IMR-90 (cell line): ENCODE measurements around the gene LRRC31. TPM values are rescaled to one million over a fixed set of nuclear protein-coding genes. Genes with fewer than 3 reads are reported as not detected.

ENCODE experiments used
- ATAC-seq: fragments of 200-7000 bp; cut with Tn5 transposase; 2 replicates; pipeline ENCODE4 v1.9.1; 2020; ENCODE audit warnings: low read depth, mild to moderate bottlenecking, moderate library complexity
- BruUV-seq: library from RNA; stranded (reverse); fragments of 400-500 nt; replicated peaks from 2 replicates; lab custom pipeline; 2021; lab: Mats Ljungman, UMichigan
- CTCF ChIA-PET: fragments of 300-600 bp; formaldehyde crosslinking; extraction: SDS; loops from one replicate; lab custom pipeline; 2021; ENCODE audit warnings: antibody characterized with exemption; lab: Yijun Ruan, JAX
- POLR2A ChIA-PET: fragments of 300-600 bp; sonication (Branson Sonifier 250); formaldehyde crosslinking; loops from one replicate; lab custom pipeline; 2022; ENCODE audit warnings: antibody characterized with exemption; ENCODE audit not compliant: unreplicated experiment; lab: Charles Lee
- DNase-seq: peaks from one replicate; pipeline ENCODE4 v3.0.0; 2013
- H2AFZ ChIP-seq: replicated peaks from 2 replicates; pipeline ENCODE3; 2013; ENCODE audit warnings: low read length, mild to moderate bottlenecking; ENCODE audit not compliant: poor library complexity
- H2AK5ac ChIP-seq: 2 replicates; pipeline ENCODE4 v1.6.1; 2013; ENCODE audit warnings: low read depth, low read length, inconsistent platforms
- H2AK9ac ChIP-seq: replicated peaks from 2 replicates; pipeline ENCODE3; 2013; ENCODE audit warnings: mild to moderate bottlenecking, low read depth, low read length, moderate library complexity; ENCODE audit not compliant: poor library complexity
- H2BK120ac ChIP-seq: 2 replicates; pipeline ENCODE4 v1.6.1; 2013; ENCODE audit warnings: low read depth, low read length, inconsistent platforms
- H2BK15ac ChIP-seq: 3 replicates; pipeline ENCODE4 v1.6.1; 2013; ENCODE audit warnings: low read depth, low read length, inconsistent platforms
- H2BK20ac ChIP-seq: 2 replicates; pipeline ENCODE4 v1.6.1; 2013; ENCODE audit warnings: low read depth, mild to moderate bottlenecking, inconsistent platforms, low read length, moderate library complexity
- H2BK5ac ChIP-seq: 2 replicates; pipeline ENCODE4 v1.6.1; 2013; ENCODE audit warnings: mild to moderate bottlenecking, low read depth, low read length, inconsistent platforms; ENCODE audit not compliant: poor library complexity, severe bottlenecking
- H3K14ac ChIP-seq: replicated peaks from 2 replicates; pipeline ENCODE4 v1.6.1; 2013; ENCODE audit warnings: low read depth, low read length, inconsistent platforms
- H3K18ac ChIP-seq: 2 replicates; pipeline ENCODE4 v1.6.1; 2013; ENCODE audit warnings: low read depth, low read length, control low read depth
- H3K23ac ChIP-seq: 2 replicates; pipeline ENCODE4 v1.6.1; 2013; ENCODE audit warnings: low read depth, low read length, inconsistent platforms
- H3K27ac ChIP-seq: 2 replicates; pipeline ENCODE4 v1.5.1; 2013; ENCODE audit warnings: mild to moderate bottlenecking, control low read depth, low read length; ENCODE audit not compliant: insufficient read depth
- H3K27me3 ChIP-seq: 2 replicates; pipeline ENCODE4 v1.6.1; 2013; ENCODE audit warnings: low read length; ENCODE audit not compliant: control insufficient read depth, insufficient read depth
- H3K36me3 ChIP-seq: 2 replicates; pipeline ENCODE4 v1.6.1; 2013; ENCODE audit warnings: low read length, mixed read lengths; ENCODE audit not compliant: control insufficient read depth, insufficient read depth
- H3K4ac ChIP-seq: 2 replicates; pipeline ENCODE4 v1.6.1; 2013; ENCODE audit warnings: low read depth, low read length, inconsistent platforms
- H3K4me1 ChIP-seq: 2 replicates; pipeline ENCODE4 v1.6.1; 2013; ENCODE audit warnings: low read length, mixed read lengths; ENCODE audit not compliant: control insufficient read depth, insufficient read depth
- H3K4me2 ChIP-seq: 2 replicates; pipeline ENCODE4 v1.6.1; 2013; ENCODE audit warnings: low read depth, mild to moderate bottlenecking, control low read depth, low read length, moderate library complexity
- H3K4me3 ChIP-seq: 2 replicates; pipeline ENCODE4 v1.5.1; 2013; ENCODE audit warnings: low read depth, mild to moderate bottlenecking, control low read depth, low read length, moderate library complexity; ENCODE audit not compliant: insufficient read depth
- H3K56ac ChIP-seq: 2 replicates; pipeline ENCODE4 v1.6.1; 2013; ENCODE audit warnings: low read length, inconsistent platforms; ENCODE audit not compliant: insufficient read depth; ENCODE audit errors: extremely low read depth
- H3K79me1 ChIP-seq, 2 experiments: 2 replicates each; pipeline ENCODE4 v1.6.1; 2013; ENCODE audit warnings: low read length in 2 of 2, inconsistent platforms in 1 of 2, low read depth in 1 of 2
- H3K9ac ChIP-seq: 2 replicates; pipeline ENCODE4 v1.6.1; 2013; ENCODE audit warnings: low read depth, low read length, control low read depth
- H3K9me1 ChIP-seq: 2 replicates; pipeline ENCODE4 v1.6.1; 2013; ENCODE audit warnings: low read length, inconsistent platforms; ENCODE audit not compliant: insufficient read depth
- H3K9me3 ChIP-seq: 2 replicates; pipeline ENCODE4 v1.6.1; 2013; ENCODE audit warnings: low read length; ENCODE audit not compliant: control insufficient read depth, insufficient read depth
- H4K20me1 ChIP-seq: 2 replicates; pipeline ENCODE4 v1.6.1; 2013; ENCODE audit warnings: low read length, inconsistent platforms; ENCODE audit not compliant: insufficient read depth
- H4K5ac ChIP-seq: 2 replicates; pipeline ENCODE4 v1.6.1; 2013; ENCODE audit warnings: mild to moderate bottlenecking, low read depth, low read length, control low read depth
- H4K8ac ChIP-seq, 2 experiments: 2 replicates each; pipeline ENCODE4 v1.6.1; 2013; ENCODE audit warnings: low read depth in 2 of 2, low read length in 2 of 2, control low read depth in 1 of 2, inconsistent platforms in 1 of 2
- H4K91ac ChIP-seq: 2 replicates; pipeline ENCODE4 v1.6.1; 2013; ENCODE audit warnings: low read depth, low read length, inconsistent platforms; ENCODE audit not compliant: insufficient read depth
- FOS ChIP-seq: fragments of 150-350 bp; IDR thresholded peaks from 2 replicates; pipeline ENCODE4 v1.6.1; 2016; ENCODE audit warnings: low read depth, low read length
- MXI1 ChIP-seq: IDR thresholded peaks from 2 replicates; pipeline ENCODE4 v1.6.1; 2012; ENCODE audit warnings: low read depth, mild to moderate bottlenecking, low read length, moderate library complexity, borderline replicate concordance
- WGBS, 2 experiments: methylation state at CpG; one replicate each; pipeline versions ENCODE4 v1.1.5 to v1.1.7; 2013; ENCODE audit warnings: missing lambda C conversion rate in 2 of 2; ENCODE audit not compliant: insufficient read length in 1 of 2; ENCODE audit errors: extremely low coverage in 2 of 2; 5-methylcytosine and 5-hydroxymethylcytosine counted together
- dilution Hi-C: fragments of 300-500 bp; cut with HindIII; formaldehyde crosslinking; loops from one replicate; pipeline ENCODE4 v1.14.3; 2018; ENCODE audit warnings: low sequenced_read_pairs; ENCODE audit not compliant: unreplicated experiment
- in situ Hi-C: fragments of 300-500 bp; cut with MboI; formaldehyde crosslinking; loops from 3 replicates; pipeline ENCODE4 v1.14.3; 2019; ENCODE audit warnings: low sequenced_read_pairs, inconsistent platforms, mixed read lengths
- intact Hi-C: fragments of 100-400 bp; cut with micrococcal nuclease; formaldehyde crosslinking; loops from 2 replicates; pipeline ENCODE4 v1.10.0; 2022
- polyA plus RNA-seq, 3 experiments: library from polyadenylated mRNA; depleted of rRNA; stranded (reverse); fragments of >200 nt; gene quantifications; 2 replicates each; pipeline ENCODE4 v1.2.3, GENCODE V29; 2012; ENCODE audit warnings: low replicate concordance in 1 of 3
- total RNA-seq: library from RNA; depleted of rRNA; stranded (reverse); fragments of >200 nt; gene quantifications from 2 replicates; pipeline ENCODE4 v1.2.3, GENCODE V29; 2012

The LRRC31 gene
- total and polyA plus RNA-seq, 2 of the 4 experiments (the other 2 are of a cell fraction) = not detected

GRCh38 chr3:169825316-169825715 lies 44.4 kb downstream of the LRRC31 start:
- ATAC-seq = no peak; the same call in 1 of the 2 replicates
- WGBS, 2 experiments = no CpG with 5 or more reads among the region's 3 CpGs
- Histone ChIP-seq H2AK5ac (no peak overlapping the region), H2BK20ac (no peak overlapping the region), H2BK15ac (no peak overlapping the region), H3K4ac (no peak overlapping the region), H3K27ac (no peak overlapping the region), H2BK120ac (no peak overlapping the region), H3K14ac (no peak overlapping the region), H3K9me1 (no peaks in the 10 kb centered on the region), H3K4me1 (no peaks in the 10 kb centered on the region), H2AFZ (no peak overlapping the region), H3K27me3 (no peaks in the 10 kb centered on the region), H4K91ac (no peak overlapping the region), H3K23ac (no peak overlapping the region), H3K4me2 (no peak overlapping the region), H2AK9ac (no peak overlapping the region), H4K5ac (no peak overlapping the region), H3K18ac (no peak overlapping the region), H3K36me3 (no peaks in the 10 kb centered on the region), H2BK5ac (no peak overlapping the region), H3K79me1 (no peaks in the 10 kb centered on the region), H3K9me3 (no peaks in the 10 kb centered on the region), H3K9ac (no peak overlapping the region), H3K4me3 (no peak overlapping the region), H4K8ac (no peak overlapping the region), H3K56ac (no peak overlapping the region), H4K20me1 (no peaks in the 10 kb centered on the region)
- TF ChIP-seq MXI1 (no peak), FOS (no peak)
- POLR2A ChIA-PET = no interaction called here
- dilution Hi-C loops = no loop called here
- DNase-seq = no peak
- in situ Hi-C loops = no loop called here
- CTCF ChIA-PET = no interaction called here
- BruUV-seq = no TSS peak
- intact Hi-C loops = no loop called here
